Measurements from ENCODE around the gene IFNL1.

DNA sequence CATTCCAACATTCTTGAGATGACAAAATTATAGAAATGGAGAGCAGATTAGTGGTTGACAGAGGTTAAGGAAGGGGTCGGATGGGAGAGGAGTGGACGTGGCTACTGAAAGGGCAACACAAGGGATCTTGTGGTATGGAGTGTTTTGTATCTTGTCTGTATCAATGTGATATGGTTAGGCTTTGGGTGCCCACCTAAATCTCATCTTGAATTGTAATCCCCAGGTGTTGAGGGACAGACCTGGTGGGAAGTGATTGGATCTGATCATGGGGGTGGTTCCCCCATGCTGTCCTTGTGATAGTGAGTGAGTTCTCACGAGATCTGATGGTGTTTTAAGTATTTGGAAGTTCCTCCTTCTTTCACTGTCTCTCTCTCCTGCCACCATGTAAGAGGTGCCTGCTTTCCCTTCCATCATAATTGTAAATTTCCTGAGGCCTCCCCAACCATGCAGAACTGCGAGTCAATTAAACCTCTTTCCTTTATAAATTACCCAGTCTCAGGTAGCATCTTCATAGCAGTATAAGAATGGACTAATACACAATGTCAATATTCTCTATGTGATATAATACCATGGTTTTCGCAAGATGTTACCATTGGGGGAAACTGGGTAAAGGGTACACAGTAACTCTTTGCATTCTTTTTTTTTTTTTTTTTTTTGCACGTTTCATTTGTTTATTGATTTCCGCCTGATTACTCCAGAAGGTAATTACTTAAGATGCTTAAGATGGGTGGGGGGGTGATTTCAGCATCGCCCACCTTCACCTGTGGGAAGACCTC, 42.6 kb upstream of the IFNL1 start:
- no peak for TF ChIP-seq POLR2AphosphoS5 (IDR thresholded peaks at IDR 0.05; ENCODE audit: borderline replicate concordance, low read depth, low read length)
- TF ChIP-seq EZH2 (IDR thresholded peaks at IDR 0.05) = no peak
